Eye (tissue), 1 donor: Measurements from ENCODE around the gene SH3RF3.
A peak's percentile ranks its signal among the peaks of the same experiment; 100 is the strongest.

Experiments
- DNase-seq: peaks from one replicate; pipeline ENCODE4 v3.0.0-alpha.2; 2015

Gene SH3RF3

GRCh38 chr2:109402980-109403840, 274.2 kb downstream of the SH3RF3 start:
- DNase-seq = no peak

- no peak for DNase-seq
Measured at GRCh38 chr2:109403841-109404201, 274.8 kb downstream of the SH3RF3 start.

- no peak for DNase-seq
Measured at GRCh38 chr2:109404681-109405080, 275.7 kb downstream of the SH3RF3 start.

- DNase-seq = peak; percentile 81
Measured at GRCh38 chr2:109405873-109406272, 276.9 kb downstream of the SH3RF3 start.

- DNase-seq = no peak
Measured at GRCh38 chr2:109406301-109406700, 277.3 kb downstream of the SH3RF3 start.

GRCh38 chr2:109407276-109408042, 278.5 kb downstream of the SH3RF3 start:
- DNase-seq = no peak

- no peak for DNase-seq
Measured at GRCh38 chr2:109408043-109408335, 279.0 kb downstream of the SH3RF3 start.

GRCh38 chr2:109409321-109410038, 280.5 kb downstream of the SH3RF3 start:
- DNase-seq = no peak

- DNase-seq = peak; percentile 69
Measured at GRCh38 chr2:109410039-109410815, 281.2 kb downstream of the SH3RF3 start.

GRCh38 chr2:109411640-109412325, 282.8 kb downstream of the SH3RF3 start:
- no peak for DNase-seq

- DNase-seq = peak; percentile 60
Measured at GRCh38 chr2:109415581-109416013, 286.6 kb downstream of the SH3RF3 start.

- DNase-seq = no peak
Measured at GRCh38 chr2:109417701-109418335, 288.8 kb downstream of the SH3RF3 start.

- DNase-seq = no peak
Measured at GRCh38 chr2:109418716-109419115, 289.7 kb downstream of the SH3RF3 start.

GRCh38 chr2:109419171-109419756, 290.3 kb downstream of the SH3RF3 start:
- DNase-seq = no peak

GRCh38 chr2:109419960-109420370, 291.0 kb downstream of the SH3RF3 start:
- DNase-seq = no peak

GRCh38 chr2:109421101-109421500, 292.1 kb downstream of the SH3RF3 start:
- DNase-seq = no peak

- DNase-seq = no peak
Measured at GRCh38 chr2:109421642-109422041, 292.6 kb downstream of the SH3RF3 start.

- DNase-seq = no peak
Measured at GRCh38 chr2:109422071-109422757, 293.2 kb downstream of the SH3RF3 start.

- no peak for DNase-seq
Measured at GRCh38 chr2:109422758-109423500, 293.9 kb downstream of the SH3RF3 start.
